Lung (tissue), 12 donors: ENCODE measurements around the gene CNTNAP2. TPM values are rescaled to one million over a fixed set of nuclear protein-coding genes. Genes with fewer than 3 reads are reported as not detected.

Source experiments
- ATAC-seq: fragments of 200-7000 bp; cut with Tn5 transposase; one replicate; pipeline ENCODE4 v1.9.1; 2020; ENCODE audit warnings: moderate number of reproducible peaks; ENCODE audit not compliant: insufficient read depth, low FRiP score
- DNase-seq, 3 donors: peaks; one replicate each; pipeline ENCODE4 v3.0.0-alpha.2; 2013 to 2017
- H3K27ac ChIP-seq, 2 donors: one replicate each; pipeline ENCODE4 v1.5.1; 2013; ENCODE audit warnings: mild to moderate bottlenecking in 2 of 2, moderate library complexity in 2 of 2, control low read depth in 1 of 2, inconsistent platforms in 1 of 2, low read depth in 1 of 2, low read length in 1 of 2
- H3K27me3 ChIP-seq, 3 donors: one replicate each; pipeline ENCODE4 v1.5.1; 2013; ENCODE audit warnings: low read length in 2 of 3; ENCODE audit not compliant: control insufficient read depth in 3 of 3, insufficient read depth in 3 of 3
- H3K36me3 ChIP-seq, 4 donors: one replicate each; pipeline ENCODE4 v1.5.1; 2013; ENCODE audit warnings: low read length in 4 of 4, mild to moderate bottlenecking in 1 of 4, moderate library complexity in 1 of 4; ENCODE audit not compliant: control insufficient read depth in 4 of 4, insufficient read depth in 4 of 4
- H3K4me1 ChIP-seq, 5 donors: one replicate each; pipeline ENCODE4 v1.5.1; 2013; ENCODE audit warnings: low read length in 5 of 5, mild to moderate bottlenecking in 2 of 5, moderate library complexity in 1 of 5; ENCODE audit not compliant: control insufficient read depth in 5 of 5, insufficient read depth in 5 of 5
- H3K4me3 ChIP-seq: one replicate; pipeline ENCODE4 v1.5.1; 2013; ENCODE audit warnings: mild to moderate bottlenecking, control low read depth, moderate library complexity
- H3K9ac ChIP-seq, 2 donors: one replicate each; pipeline ENCODE4 v1.5.1; 2013; ENCODE audit warnings: low read length in 2 of 2, control low read depth in 1 of 2; ENCODE audit not compliant: insufficient read depth in 1 of 2
- H3K9me3 ChIP-seq, 4 donors: one replicate each; pipeline ENCODE4 v1.5.1; 2013; ENCODE audit warnings: low read length in 3 of 4, mild to moderate bottlenecking in 1 of 4, moderate library complexity in 1 of 4; ENCODE audit not compliant: control insufficient read depth in 4 of 4, insufficient read depth in 3 of 4
- WGBS, 2 donors: extraction: QIAGEN DNeasy Blood & Tissue Kit; methylation state at CpG; one replicate each; pipeline ENCODE4 v1.1.7; 2013; 5-methylcytosine and 5-hydroxymethylcytosine counted together
- polyA plus RNA-seq, 2 donors: library from polyadenylated mRNA; stranded (reverse); fragments of 200-250 nt; gene quantifications; one replicate each; pipeline ENCODE4 v1.2.1, GENCODE V29; 2013
- total RNA-seq, 2 donors: library from RNA; depleted of rRNA in 1 of 2; stranded (reverse); fragments of >200 nt in 1 of 2; gene quantifications; one replicate each; pipeline ENCODE4 v1.2.1, GENCODE V29; 2014 to 2021
- TF ChIP-seq, protein P1 (sequence below): IDR thresholded peaks from 2 replicates; pipeline ENCODE4 v1.5.1; 2012; ENCODE audit warnings: mild to moderate bottlenecking; ENCODE audit errors: control extremely low read depth, extremely low read depth
- donor health status: control.
- donor health status: control.
- donor health status: Bipolar disorder and iron deficiency.
- donor health status: healthy.
- donor health status: DM: yes; HTN: yes; CAD: no.

The CNTNAP2 gene
- total and polyA plus RNA-seq, 4 donors: 0.18 to 45.3 (median 0.52) TPM

- Histone ChIP-seq H3K4me3 (no peak overlapping the region), H3K9ac (no peak overlapping the region), H3K36me3 (no peaks in the 10 kb centered on the region), H3K27ac (no peak overlapping the region), H3K27me3 (no peaks in the 10 kb centered on the region), H3K4me1 (no peaks in the 10 kb centered on the region), H3K9me3 (peaks cover 0 to 2% (median 0%) of the 10 kb centered on the region in 4 donors)
- ATAC-seq (no peak), DNase-seq (no peak)
- TF ChIP-seq, protein P1, sequence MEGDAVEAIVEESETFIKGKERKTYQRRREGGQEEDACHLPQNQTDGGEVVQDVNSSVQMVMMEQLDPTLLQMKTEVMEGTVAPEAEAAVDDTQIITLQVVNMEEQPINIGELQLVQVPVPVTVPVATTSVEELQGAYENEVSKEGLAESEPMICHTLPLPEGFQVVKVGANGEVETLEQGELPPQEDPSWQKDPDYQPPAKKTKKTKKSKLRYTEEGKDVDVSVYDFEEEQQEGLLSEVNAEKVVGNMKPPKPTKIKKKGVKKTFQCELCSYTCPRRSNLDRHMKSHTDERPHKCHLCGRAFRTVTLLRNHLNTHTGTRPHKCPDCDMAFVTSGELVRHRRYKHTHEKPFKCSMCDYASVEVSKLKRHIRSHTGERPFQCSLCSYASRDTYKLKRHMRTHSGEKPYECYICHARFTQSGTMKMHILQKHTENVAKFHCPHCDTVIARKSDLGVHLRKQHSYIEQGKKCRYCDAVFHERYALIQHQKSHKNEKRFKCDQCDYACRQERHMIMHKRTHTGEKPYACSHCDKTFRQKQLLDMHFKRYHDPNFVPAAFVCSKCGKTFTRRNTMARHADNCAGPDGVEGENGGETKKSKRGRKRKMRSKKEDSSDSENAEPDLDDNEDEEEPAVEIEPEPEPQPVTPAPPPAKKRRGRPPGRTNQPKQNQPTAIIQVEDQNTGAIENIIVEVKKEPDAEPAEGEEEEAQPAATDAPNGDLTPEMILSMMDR: no peak
- 86% methylated on average over 4 of the region's 4 CpGs for WGBS, 2 donors
Observed at GRCh38 chr7:146731185-146731584, 614.6 kb downstream of the CNTNAP2 start.

GRCh38 chr7:146735992-146736391 lies 619.4 kb downstream of the CNTNAP2 start:
- H3K4me1 ChIP-seq: no peaks in the 10 kb centered on the region
- no peak overlapping the region for H3K27ac ChIP-seq
- 70 to 84% methylated on average over 2 of the region's 2 CpGs for WGBS, 2 donors
- no peak overlapping the region for H3K4me3 ChIP-seq
- no peak overlapping the region for H3K9ac ChIP-seq
- no peak for ATAC-seq
- TF ChIP-seq, protein P1: no peak
- H3K9me3 ChIP-seq: peaks cover 0 to 8% (median 0%) of the 10 kb centered on the region in 4 donors
- no peaks in the 10 kb centered on the region for H3K36me3 ChIP-seq
- H3K27me3 ChIP-seq: no peaks in the 10 kb centered on the region
- no peak for DNase-seq

DNA sequence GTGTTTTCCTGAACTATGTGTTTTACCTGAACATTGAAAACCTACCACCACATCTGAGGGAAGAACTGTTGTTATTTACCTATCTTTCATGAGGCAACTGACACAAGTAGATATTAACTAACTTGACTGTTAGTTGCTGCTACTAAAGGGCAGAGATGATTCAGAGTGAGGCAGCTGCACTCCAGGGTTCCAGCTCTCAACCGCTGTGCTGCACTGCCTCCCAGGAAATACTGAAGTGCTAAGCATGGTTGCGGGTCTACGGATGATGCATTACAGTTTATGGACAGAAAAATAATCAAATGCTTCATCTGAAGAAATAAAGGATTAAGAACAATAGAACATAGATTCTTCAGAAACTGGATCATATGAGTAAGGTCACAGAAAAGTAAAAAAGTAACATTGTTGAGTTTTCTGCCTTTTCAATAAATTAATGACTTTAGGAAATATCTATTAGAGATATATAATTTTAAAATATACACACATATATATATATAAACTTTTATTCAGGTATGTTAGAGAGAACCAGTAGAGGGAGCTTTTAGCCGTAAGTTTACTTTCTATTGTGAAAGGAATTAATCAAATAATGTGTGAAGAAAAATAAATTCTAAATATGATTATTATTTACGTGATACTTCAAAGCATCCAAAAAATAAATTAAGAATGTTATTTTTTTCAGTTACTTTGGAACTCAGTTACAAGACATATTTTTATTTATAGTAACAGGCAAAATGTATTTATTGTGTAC lies 620.0 kb downstream of the CNTNAP2 start:
- H3K9ac ChIP-seq: no peak overlapping the region
- H3K9me3 ChIP-seq: peaks cover 0 to 6% (median 0%) of the 10 kb centered on the region in 4 donors
- no peaks in the 10 kb centered on the region for H3K4me1 ChIP-seq
- DNase-seq (peak in 1 of 3 donors; percentile 9), ATAC-seq (no peak)
- WGBS, 2 donors: 82 to 89% methylated on average over 5 of the region's 5 CpGs
- TF ChIP-seq, protein P1: no peak
- no peaks in the 10 kb centered on the region for H3K27me3 ChIP-seq
- no peak overlapping the region for H3K27ac ChIP-seq
- H3K36me3 ChIP-seq: no peaks in the 10 kb centered on the region
- no peak overlapping the region for H3K4me3 ChIP-seq
